ENCODE measurements around the gene ENO3.
A peak's percentile ranks its signal among the peaks of the same experiment; 100 is the strongest.
"Not testable (repeated sequence)": the region's sequence is repeated elsewhere in the genome, so short reads cannot be mapped to it uniquely, and the experiment has no call there.

Gene ENO3

GRCh38 chr17:4950746-4951204 is at the start of gene ENO3:
Gene ENO3, plus strand, starts transcription at chr17:4951119. Its CDS starts 711 bp downstream, at chr17:4951830.
- no peak for DNase-seq

GRCh38 chr17:4901648-4902344 is 49.1 kb upstream of the ENO3 start:
- DNase-seq: no peak

DNA sequence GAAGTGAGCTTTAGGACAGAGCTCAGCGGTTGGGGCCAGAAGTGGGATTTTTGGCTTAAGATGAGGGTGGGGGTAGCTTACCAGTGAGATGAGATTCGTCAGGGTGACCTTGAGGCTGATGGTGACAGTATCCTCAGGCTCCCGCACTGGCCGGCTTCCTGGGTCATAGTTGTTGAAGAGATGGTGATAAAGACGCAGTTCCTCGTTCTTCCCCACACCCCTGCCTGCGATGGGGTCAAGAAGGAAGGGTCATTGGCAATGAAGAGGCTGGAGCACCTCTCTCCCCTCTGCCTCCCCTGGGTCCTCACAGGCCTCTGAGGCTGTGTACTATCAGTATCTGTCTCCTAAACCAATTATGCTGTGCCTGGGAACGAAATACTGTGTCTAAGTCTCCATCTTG is 48.4 kb upstream of the ENO3 start:
- DNase-seq: no peak

DNA sequence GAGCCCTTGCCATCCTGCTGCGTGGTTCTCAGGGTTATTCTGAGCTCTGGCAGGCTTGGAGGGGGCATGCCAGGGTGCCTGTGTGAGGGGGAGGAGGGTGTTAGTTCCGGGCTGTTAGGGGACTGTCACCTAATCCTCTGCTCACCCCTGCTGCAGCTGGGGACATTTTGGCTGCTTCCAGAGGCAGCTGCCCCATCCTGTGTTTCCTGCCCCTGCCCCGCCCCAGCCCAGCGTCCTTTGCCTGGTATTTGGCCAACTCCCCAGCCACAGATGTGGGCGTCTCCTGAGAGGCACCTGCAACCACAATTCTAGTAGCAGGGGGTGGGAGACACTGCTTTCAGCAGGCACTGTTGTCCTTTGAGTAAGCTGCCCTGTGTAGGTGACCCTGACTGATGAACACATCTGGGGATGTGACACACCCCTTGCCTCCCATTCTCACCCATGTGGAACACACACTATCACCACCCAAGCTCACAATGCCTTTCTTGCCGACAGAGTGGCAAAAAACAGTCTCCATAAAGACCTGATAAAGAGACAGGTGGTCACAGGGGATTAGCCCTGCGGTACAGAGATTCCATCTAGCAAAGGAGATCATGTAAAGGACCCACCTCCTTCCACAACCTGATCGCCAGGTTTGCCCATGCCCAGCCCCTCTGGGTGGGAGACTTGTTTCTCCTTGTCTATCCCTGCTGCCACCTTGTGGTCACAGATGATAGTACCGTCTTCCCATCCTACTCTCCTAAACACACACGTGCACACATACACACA is 47.7 kb upstream of the ENO3 start, which contains the start of gene CHRNE:
TSS of gene CHRNE (minus strand) at position 48 of the 768 bp plus-strand sequence. CDS start at position 13, 35 bp downstream.
- DNase-seq: peak; percentile 82

GRCh38 chr17:4906642-4907041 is 44.3 kb upstream of the ENO3 start:
- DNase-seq: not testable (repeated sequence)

DNA sequence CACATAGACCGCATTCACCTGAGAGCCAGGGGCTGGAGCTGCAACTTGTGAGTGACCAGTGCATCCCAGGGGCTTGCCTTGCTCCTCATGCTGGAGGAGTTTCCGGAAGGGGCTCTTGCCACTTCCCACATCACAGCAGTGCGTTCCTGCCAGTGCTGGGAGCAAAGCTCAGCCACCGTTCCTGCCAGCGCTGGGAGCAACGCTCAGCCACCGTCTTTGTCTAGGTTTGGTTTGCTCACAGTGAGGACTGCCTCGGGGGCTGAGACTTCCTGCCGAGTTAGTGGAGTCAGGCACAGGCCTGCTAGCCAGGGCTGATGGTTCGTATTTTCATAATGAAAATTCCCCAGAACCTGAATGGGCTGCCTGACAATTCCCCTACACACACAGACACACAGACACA is 42.6 kb upstream of the ENO3 start:
- no peak for DNase-seq

DNA sequence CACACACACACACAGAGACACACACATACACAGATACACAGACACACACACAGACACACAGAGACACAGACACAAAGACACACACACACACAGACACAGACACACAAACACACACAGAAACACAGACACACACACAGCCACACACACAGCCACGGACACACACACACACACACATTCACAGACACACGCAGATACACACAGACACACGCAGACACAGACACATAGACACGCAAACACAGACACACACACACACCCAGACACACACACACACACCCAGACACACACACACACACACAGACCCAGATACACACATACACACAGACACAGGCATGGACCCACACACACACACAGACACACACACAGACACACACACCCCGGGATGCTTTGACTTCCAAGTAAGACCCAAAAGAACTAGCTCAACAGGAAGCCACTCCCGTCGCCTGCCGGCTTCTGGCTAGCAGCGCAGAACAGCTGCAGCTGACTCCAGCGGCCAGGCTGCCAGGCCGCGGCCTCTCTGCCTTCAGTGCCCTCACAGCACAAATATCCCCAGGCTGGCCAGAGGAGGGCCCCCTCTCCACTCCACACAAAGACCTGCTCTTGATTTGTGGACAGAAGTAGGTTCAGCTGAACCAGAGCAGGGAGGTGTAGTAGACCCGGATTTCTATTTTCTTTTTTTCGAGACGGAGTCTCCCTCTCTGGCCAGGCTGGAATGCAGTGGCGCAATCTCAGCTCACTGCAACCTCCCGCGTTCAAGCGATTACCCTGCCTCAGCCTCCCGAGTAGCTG is 42.0 kb upstream of the ENO3 start:
- DNase-seq: peak; percentile 77

DNA sequence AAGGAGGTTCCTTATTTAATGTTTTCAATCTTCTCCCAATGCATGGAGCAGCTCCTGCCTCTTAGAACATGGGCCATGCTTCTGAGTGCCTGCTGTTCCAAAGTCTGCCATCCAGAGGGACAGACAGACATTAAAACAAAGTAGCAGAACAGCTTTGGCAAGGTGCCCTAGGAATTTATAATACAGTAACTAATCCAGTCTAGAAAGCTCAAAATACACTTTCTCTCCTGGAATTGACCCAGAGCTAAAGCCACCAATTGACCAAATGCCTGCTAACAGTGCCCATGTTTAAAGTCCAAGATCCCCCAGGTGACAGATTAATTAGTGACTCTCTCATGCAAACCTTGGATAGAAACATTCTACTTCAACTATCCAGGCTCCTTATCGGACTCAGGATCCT is 36.9 kb upstream of the ENO3 start:
- no peak for DNase-seq

DNA sequence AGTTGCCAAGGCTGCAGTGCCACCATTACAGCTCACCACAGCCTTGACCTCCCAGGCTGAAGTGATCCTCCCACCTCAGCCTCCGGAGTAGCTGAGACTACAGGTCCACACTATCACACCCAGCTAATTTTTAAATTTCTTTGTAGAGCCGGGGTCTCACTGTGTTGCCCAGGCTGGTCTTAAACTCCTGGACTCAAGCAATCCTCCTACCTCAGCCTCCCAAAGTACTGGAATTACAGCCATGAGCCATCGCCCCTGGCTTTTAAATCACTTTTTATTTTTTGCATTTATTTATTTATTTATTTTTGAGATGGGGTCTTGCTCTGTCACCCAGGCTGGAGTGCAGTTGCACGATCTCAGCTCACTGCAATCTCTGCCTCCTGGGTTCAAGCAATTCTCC is 36.4 kb upstream of the ENO3 start:
- not testable (repeated sequence) for DNase-seq

- DNase-seq: no peak
Observed at GRCh38 chr17:4919511-4920047, 31.3 kb upstream of the ENO3 start.

GRCh38 chr17:4920351-4921048 is 30.4 kb upstream of the ENO3 start:
- DNase-seq: no peak

- DNase-seq: no peak
Observed at GRCh38 chr17:4921320-4921719, 29.6 kb upstream of the ENO3 start.

DNA sequence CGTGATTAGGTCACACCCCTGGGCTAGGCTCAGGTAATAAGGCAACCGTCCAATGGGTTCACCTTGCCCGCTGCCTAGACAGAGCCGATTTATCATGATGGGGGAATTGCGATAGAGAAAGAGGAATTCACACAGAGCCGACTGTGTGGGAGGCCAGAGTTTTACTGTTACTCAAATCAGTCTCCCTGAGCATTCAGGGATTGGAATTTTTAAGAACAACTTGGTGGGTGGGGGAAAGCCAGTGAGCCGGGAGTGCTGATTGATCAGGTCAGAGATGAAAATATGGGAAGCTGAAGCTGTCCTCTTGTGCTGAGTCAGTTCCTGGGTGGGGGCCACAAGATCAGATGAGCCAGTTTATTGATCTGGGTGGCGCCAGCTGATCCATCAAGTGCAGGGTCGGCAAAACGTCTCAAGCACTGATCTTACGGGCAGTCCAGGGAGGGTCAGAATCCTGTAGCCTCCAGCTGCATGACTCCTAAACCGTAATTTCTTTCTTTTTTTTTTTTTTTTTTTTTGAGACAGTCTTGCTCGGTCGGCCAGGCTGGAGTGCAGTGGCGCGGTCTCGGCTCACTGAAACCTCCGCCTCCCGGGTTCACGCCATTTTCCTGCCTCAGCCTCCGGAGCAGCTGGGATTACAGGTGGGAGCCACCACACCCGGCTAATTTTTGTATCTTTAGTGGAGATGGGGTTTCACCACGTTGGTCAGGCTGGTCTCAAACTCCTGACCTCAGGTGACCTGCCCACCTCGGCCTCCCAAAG is 24.2 kb upstream of the ENO3 start:
- DNase-seq: not testable (repeated sequence)

- DNase-seq: no peak
Observed at GRCh38 chr17:4928881-4929280, 22.0 kb upstream of the ENO3 start.

DNA sequence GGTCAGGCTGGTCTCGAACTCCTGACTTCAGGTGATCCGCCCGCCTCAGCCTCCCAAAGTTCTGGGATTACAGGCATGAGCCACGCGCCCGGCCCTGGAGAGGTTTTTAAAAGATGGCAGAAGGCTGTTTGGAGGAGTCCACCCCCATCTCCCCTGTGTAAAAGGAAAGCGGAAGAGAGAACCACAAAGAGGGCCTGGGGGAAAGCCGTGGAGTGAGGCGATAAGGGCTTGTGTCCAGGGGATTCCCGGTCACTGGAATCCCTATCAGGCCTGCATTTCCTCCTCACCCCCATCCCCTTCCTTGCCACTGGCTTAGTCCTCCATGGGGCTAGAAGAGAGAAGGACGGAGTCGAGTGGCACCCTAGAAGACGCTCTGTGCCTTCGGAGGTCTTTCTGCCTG is 19.0 kb upstream of the ENO3 start, which contains the start of gene GP1BA:
TSS of gene GP1BA (plus strand) at position 315 of the 400 bp plus-strand sequence. CDS start 328 bp downstream, outside the sequence.
- no peak for DNase-seq

- DNase-seq: no peak
Observed at GRCh38 chr17:4932756-4933155, 18.2 kb upstream of the ENO3 start.

GRCh38 chr17:4933646-4934045 is 17.3 kb upstream of the ENO3 start:
- no peak for DNase-seq

DNA sequence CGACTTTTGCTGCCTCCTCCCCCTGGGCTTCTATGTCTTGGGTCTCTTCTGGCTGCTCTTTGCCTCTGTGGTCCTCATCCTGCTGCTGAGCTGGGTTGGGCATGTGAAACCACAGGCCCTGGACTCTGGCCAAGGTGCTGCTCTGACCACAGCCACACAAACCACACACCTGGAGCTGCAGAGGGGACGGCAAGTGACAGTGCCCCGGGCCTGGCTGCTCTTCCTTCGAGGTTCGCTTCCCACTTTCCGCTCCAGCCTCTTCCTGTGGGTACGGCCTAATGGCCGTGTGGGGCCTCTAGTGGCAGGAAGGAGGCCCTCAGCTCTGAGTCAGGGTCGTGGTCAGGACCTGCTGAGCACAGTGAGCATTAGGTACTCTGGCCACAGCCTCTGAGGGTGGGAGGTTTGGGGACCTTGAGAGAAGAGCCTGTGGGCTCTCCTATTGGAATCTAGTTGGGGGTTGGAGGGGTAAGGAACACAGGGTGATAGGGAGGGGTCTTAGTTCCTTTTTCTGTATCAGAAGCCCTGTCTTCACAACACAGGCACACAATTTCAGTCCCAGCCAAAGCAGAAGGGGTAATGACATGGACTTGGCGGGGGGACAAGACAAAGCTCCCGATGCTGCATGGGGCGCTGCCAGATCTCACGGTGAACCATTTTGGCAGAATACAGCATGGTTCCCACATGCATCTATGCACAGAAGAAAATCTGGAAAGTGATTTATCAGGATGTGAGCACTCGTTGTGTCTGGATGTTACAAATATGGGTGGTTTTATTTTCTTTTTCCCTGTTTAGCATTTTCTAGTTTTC is 16.5 kb upstream of the ENO3 start:
- peak; percentile 37 for DNase-seq

GRCh38 chr17:4935650-4936049 is 15.3 kb upstream of the ENO3 start:
- no peak for DNase-seq

DNA sequence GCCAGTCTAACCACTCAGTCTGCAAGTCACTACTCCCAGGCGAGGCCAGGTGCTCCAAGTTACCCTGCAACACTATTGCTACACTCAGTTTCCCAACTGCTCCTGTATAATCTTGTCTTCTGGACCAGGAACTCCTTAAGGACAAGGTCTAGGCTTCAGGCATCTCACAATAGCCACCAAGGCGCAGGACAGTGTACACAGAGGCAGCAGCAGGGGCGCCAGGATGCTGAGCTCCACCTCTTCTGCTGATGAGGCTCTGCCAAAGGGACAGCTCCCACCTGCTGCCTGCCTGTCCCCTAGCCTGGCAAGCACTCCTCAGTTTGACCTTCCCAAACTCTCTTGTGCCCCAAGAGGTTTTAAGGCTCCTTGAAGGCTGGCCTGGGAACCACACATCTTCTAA is 14.5 kb upstream of the ENO3 start:
- DNase-seq: no peak

- no peak for DNase-seq
Observed at GRCh38 chr17:4937553-4937952, 13.4 kb upstream of the ENO3 start.
